ENCODE results near the gene ITPR1. TPM values are rescaled to one million over a fixed set of nuclear protein-coding genes. Genes with fewer than 3 reads are reported as not detected.
"Not testable (repeated sequence)": the region's sequence is repeated elsewhere in the genome, so short reads cannot be mapped to it uniquely, and the experiment has no call there.

Gene ITPR1
- 16.3 and 18.1 TPM in 2 replicates for total RNA-seq

- TF ChIP-seq, protein P1, sequence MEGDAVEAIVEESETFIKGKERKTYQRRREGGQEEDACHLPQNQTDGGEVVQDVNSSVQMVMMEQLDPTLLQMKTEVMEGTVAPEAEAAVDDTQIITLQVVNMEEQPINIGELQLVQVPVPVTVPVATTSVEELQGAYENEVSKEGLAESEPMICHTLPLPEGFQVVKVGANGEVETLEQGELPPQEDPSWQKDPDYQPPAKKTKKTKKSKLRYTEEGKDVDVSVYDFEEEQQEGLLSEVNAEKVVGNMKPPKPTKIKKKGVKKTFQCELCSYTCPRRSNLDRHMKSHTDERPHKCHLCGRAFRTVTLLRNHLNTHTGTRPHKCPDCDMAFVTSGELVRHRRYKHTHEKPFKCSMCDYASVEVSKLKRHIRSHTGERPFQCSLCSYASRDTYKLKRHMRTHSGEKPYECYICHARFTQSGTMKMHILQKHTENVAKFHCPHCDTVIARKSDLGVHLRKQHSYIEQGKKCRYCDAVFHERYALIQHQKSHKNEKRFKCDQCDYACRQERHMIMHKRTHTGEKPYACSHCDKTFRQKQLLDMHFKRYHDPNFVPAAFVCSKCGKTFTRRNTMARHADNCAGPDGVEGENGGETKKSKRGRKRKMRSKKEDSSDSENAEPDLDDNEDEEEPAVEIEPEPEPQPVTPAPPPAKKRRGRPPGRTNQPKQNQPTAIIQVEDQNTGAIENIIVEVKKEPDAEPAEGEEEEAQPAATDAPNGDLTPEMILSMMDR (IDR thresholded peaks at IDR 0.05; ENCODE audit: insufficient read depth, low read length, severe bottlenecking): no peak
Measured at GRCh38 chr3:4493014-4493940, at the start of gene ITPR1. Gene ITPR1 (plus strand): TSS chr3:4493348. CDS start chr3:4516492, 23,144 bp downstream.

DNA sequence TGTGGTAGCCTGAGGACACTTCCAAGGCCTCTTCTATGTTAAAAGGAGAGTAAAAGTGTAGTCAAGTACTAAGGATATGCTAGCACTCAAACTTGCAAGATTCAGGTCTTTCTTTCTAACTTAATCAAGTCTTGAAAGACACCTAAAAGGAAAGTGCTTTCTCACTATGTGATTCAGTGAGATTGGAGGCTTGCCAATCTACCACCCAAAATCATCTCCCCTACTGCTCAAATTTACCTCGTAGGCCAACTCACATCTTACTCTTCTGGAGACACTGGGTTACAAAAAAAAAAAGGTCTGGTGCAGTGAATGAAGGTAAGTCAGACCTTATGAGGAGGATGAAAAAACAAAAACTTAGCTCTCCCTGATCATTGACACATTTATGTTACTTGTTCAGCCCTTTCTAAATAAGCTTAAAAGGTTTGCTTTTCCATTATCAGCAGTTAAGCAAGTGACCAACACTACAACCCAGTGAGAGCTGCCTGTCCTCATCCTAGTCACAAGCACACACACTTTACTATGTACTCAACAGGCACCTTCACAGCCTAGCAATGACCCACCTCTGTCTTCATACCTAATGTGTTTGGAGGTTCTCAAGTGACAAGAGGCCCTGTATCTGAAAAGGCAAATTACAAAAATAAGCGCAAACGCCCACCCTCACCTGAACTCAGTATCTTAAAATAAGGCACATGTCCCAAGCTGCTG is 45.7 kb upstream of the ITPR1 start:
- DNase-seq (ENCODE audit: low read depth) (no peak), FAIRE-seq (no peak)
- no peaks in the 10 kb centered on the region for H3K36me3 ChIP-seq (ENCODE audit: control insufficient read depth, insufficient read depth, low read length)

More at GRCh38 chr3:4493014-4493940, at the start of gene ITPR1:
- Histone ChIP-seq H3K4me3 (ENCODE audit: low read depth, low read length) (peak within 1 kb of the TSS; percentile 83), H3K36me3 (ENCODE audit: control insufficient read depth, insufficient read depth, low read length) (no peaks in the 10 kb centered on the region), H3K27me3 (ENCODE audit: control insufficient read depth, insufficient read depth, low read length) (no peaks in the 10 kb centered on the region)
- FAIRE-seq (no peak), DNase-seq (ENCODE audit: low read depth) (peak; percentile 94)

GRCh38 chr3:4448187-4448586 is 45.0 kb upstream of the ITPR1 start:
- no peaks in the 10 kb centered on the region for H3K36me3 ChIP-seq (ENCODE audit: control insufficient read depth, insufficient read depth, low read length)
- no peak for DNase-seq (ENCODE audit: low read depth)
- no peak for FAIRE-seq
- H3K4me3 ChIP-seq (ENCODE audit: low read depth, low read length): no peak overlapping the region
- TF ChIP-seq, protein P1 (IDR thresholded peaks at IDR 0.05; ENCODE audit: insufficient read depth, low read length, severe bottlenecking): no peak
- no peaks in the 10 kb centered on the region for H3K27me3 ChIP-seq (ENCODE audit: control insufficient read depth, insufficient read depth, low read length)

More for the DNA sequence above, 45.7 kb upstream of the ITPR1 start:
- Histone ChIP-seq H3K27me3 (ENCODE audit: control insufficient read depth, insufficient read depth, low read length) (no peaks in the 10 kb centered on the region), H3K4me3 (ENCODE audit: low read depth, low read length) (no peak overlapping the region)
- TF ChIP-seq, protein P1 (IDR thresholded peaks at IDR 0.05; ENCODE audit: insufficient read depth, low read length, severe bottlenecking): no peak

DNA sequence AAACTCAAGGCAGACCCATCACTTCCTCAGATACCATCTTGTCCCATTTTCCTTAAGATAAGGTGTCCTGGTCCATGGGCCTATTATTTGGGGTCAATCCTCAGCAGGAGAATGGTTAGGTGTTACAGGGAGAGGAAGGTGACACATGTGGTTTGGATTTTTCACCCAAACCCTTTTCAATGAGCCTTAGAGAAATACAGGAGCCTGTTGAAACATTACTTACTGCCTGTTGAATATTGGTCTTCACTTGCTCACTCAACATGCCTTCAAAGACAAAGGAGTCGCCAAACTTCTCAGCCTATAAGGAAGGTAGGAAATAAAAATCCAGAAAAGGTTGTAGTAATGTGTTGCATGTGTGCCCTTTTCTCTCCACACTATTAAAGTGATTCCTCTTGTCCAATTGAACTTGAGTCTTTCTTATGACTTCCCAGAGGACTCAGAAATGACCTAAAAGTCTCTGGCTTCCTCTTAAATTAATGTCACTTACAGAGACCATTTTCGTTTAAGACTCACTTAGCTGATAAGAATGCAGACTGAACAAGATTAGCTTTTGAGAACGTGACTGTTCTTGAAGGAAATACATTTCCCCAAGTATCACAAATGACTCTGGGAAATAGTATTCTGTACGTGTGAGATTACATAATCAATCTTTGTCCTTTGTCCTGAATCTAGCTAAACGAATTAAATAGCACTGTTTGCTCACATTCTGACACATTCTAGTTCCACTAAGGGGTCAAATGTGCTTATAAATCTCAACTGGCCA is 43.9 kb upstream of the ITPR1 start:
- FAIRE-seq (no peak), DNase-seq (ENCODE audit: low read depth) (no peak)
- no peaks in the 10 kb centered on the region for H3K27me3 ChIP-seq (ENCODE audit: control insufficient read depth, insufficient read depth, low read length)
- H3K4me3 ChIP-seq (ENCODE audit: low read depth, low read length): no peak overlapping the region
- no peaks in the 10 kb centered on the region for H3K36me3 ChIP-seq (ENCODE audit: control insufficient read depth, insufficient read depth, low read length)
- TF ChIP-seq, protein P1 (IDR thresholded peaks at IDR 0.05; ENCODE audit: insufficient read depth, low read length, severe bottlenecking): no peak

DNA sequence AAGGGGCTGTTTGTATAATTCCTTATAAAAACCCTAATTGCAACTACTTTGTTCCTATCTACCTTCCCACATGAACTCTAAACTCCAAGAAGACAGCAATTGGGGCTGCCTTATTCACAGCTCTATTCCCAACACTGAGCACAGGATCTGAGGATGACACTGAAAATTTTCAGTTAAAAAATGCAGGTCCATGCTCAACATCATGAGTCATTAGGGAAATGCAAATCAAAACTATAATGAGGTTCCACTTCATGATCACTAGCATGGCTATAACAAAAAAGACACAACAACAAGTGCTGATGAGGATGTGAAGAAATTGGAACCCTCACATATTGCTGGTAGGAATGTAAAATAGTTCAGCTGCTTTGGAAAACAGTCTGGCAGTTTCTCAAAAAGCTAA is 39.0 kb upstream of the ITPR1 start:
- H3K36me3 ChIP-seq (ENCODE audit: control insufficient read depth, insufficient read depth, low read length): no peaks in the 10 kb centered on the region
- no peaks in the 10 kb centered on the region for H3K27me3 ChIP-seq (ENCODE audit: control insufficient read depth, insufficient read depth, low read length)
- no peak overlapping the region for H3K4me3 ChIP-seq (ENCODE audit: low read depth, low read length)
- TF ChIP-seq, protein P1 (IDR thresholded peaks at IDR 0.05; ENCODE audit: insufficient read depth, low read length, severe bottlenecking): no peak
- FAIRE-seq (no peak), DNase-seq (ENCODE audit: low read depth) (no peak)

DNA sequence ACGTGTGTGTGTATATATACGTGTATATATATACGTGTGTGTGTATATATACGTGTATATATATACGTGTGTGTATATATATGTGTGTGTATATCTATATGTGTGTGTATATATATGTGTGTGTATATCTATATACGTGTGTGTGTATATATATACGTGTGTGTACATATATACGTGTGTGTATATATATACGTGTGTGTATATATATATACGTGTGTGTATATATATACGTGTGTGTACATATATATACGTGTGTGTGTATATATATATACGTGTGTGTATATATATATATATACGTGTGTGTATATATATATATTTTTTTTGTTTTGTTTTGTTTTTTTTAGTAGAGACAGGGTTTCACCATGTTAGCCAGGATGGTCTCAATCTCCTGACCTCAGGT is 36.4 kb upstream of the ITPR1 start:
- not testable (repeated sequence) for H3K4me3 ChIP-seq (ENCODE audit: low read depth, low read length); H3K36me3 ChIP-seq (ENCODE audit: control insufficient read depth, insufficient read depth, low read length); FAIRE-seq; DNase-seq (ENCODE audit: low read depth); H3K27me3 ChIP-seq (ENCODE audit: control insufficient read depth, insufficient read depth, low read length)

Data from bronchial epithelial cell (primary cell).